Nephron (organoid): ENCODE results near the gene MYDGF.

ENCODE experiments used
- H3K27ac Mint-ChIP-seq, 3 experiments: 2 replicates each; pipeline ENCODE4 v1.8.0; 2020; ENCODE audit warnings: mixed read lengths in 3 of 3, mild to moderate bottlenecking in 2 of 3, moderate library complexity in 1 of 3
- H3K27me3 Mint-ChIP-seq: 2 replicates; pipeline ENCODE4 v1.8.0; 2021; ENCODE audit warnings: low read depth, mild to moderate bottlenecking, moderate library complexity, mixed read lengths
- H3K36me3 Mint-ChIP-seq: 2 replicates; pipeline ENCODE4 v1.8.0; 2020; ENCODE audit warnings: low read depth, mixed read lengths
- H3K4me1 Mint-ChIP-seq: 2 replicates; pipeline ENCODE4 v1.8.0; 2020; ENCODE audit warnings: mixed read lengths
- H3K4me3 Mint-ChIP-seq, 3 experiments: 2 replicates each; pipeline ENCODE4 v1.8.0; 2020; ENCODE audit warnings: mild to moderate bottlenecking in 3 of 3, mixed read lengths in 3 of 3, moderate library complexity in 2 of 3
- H3K9me3 Mint-ChIP-seq: 2 replicates; pipeline ENCODE4 v1.8.0; 2020; ENCODE audit warnings: mixed read lengths
- CTCF ChIP-seq, 3 experiments: fragments of 200-600 bp; sonication (generic); IDR thresholded peaks; one replicate each; pipeline ENCODE4 v1.5.0; 2021; ENCODE audit warnings: antibody characterized with exemption in 3 of 3; ENCODE audit not compliant: unreplicated experiment in 3 of 3

The MYDGF gene

GRCh38 chr19:4645718-4646117, 24.4 kb downstream of the MYDGF start:
- H3K4me1 Mint-ChIP-seq, result no peaks in the 10 kb centered on the region
- H3K36me3 Mint-ChIP-seq, result no peaks in the 10 kb centered on the region
- H3K9me3 Mint-ChIP-seq, result no peaks in the 10 kb centered on the region
- H3K27me3 Mint-ChIP-seq, result no peaks in the 10 kb centered on the region
- no peak overlapping the region for H3K4me3 Mint-ChIP-seq
- no peak overlapping the region for H3K27ac Mint-ChIP-seq
- no peak for TF ChIP-seq CTCF (IDR thresholded peaks at IDR 0.05; ENCODE audit: unreplicated experiment in 3 of 3)

- H3K27ac Mint-ChIP-seq, result no peak overlapping the region
- H3K27me3 Mint-ChIP-seq, result no peaks in the 10 kb centered on the region
- no peak overlapping the region for H3K4me3 Mint-ChIP-seq
- H3K9me3 Mint-ChIP-seq, result no peaks in the 10 kb centered on the region
- H3K4me1 Mint-ChIP-seq, result peaks cover 5% of the 10 kb centered on the region
- TF ChIP-seq CTCF (IDR thresholded peaks at IDR 0.05; ENCODE audit: unreplicated experiment in 3 of 3), result no peak
- no peaks in the 10 kb centered on the region for H3K36me3 Mint-ChIP-seq
Measured at GRCh38 chr19:4642625-4643024, 27.5 kb downstream of the MYDGF start.

GRCh38 chr19:4641132-4641531, 29.0 kb downstream of the MYDGF start:
- no peaks in the 10 kb centered on the region for H3K36me3 Mint-ChIP-seq
- no peak overlapping the region for H3K27ac Mint-ChIP-seq
- TF ChIP-seq CTCF (IDR thresholded peaks at IDR 0.05; ENCODE audit: unreplicated experiment in 3 of 3), result no peak
- H3K9me3 Mint-ChIP-seq, result no peaks in the 10 kb centered on the region
- peaks cover 9% of the 10 kb centered on the region for H3K4me1 Mint-ChIP-seq
- H3K4me3 Mint-ChIP-seq, result peak overlapping the region; percentile 13 to 72 (median 38)
- H3K27me3 Mint-ChIP-seq, result peaks cover 3% of the 10 kb centered on the region

- Mint-ChIP-seq H3K36me3 (no peaks in the 10 kb centered on the region), H3K4me1 (peaks cover 9% of the 10 kb centered on the region), H3K4me3 (peak overlapping the region; percentile 90 to 93 (median 93)), H3K27ac (no peak overlapping the region), H3K9me3 (no peaks in the 10 kb centered on the region), H3K27me3 (peaks cover 3% of the 10 kb centered on the region)
- no peak for TF ChIP-seq CTCF (IDR thresholded peaks at IDR 0.05; ENCODE audit: unreplicated experiment in 3 of 3)
Measured at GRCh38 chr19:4640247-4641000, 29.7 kb downstream of the MYDGF start.

GRCh38 chr19:4639531-4640246, 30.5 kb downstream of the MYDGF start:
- Mint-ChIP-seq H3K9me3 (no peaks in the 10 kb centered on the region), H3K27ac (peak overlapping the region in 2 of 3 experiments; percentile 11 to 87), H3K36me3 (no peaks in the 10 kb centered on the region), H3K4me3 (peak overlapping the region; percentile 90 to 93 (median 93)), H3K4me1 (peaks cover 9% of the 10 kb centered on the region), H3K27me3 (peaks cover 3% of the 10 kb centered on the region)
- no peak for TF ChIP-seq CTCF (IDR thresholded peaks at IDR 0.05; ENCODE audit: unreplicated experiment in 3 of 3)
